HUES48 (cell line): ENCODE data around the gene PI4K2B.
"Not testable (repeated sequence)": the region's sequence is repeated elsewhere in the genome, so short reads cannot be mapped to it uniquely, and the experiment has no call there.

Experiments used
- H3K27ac ChIP-seq: one replicate; pipeline ENCODE4 v1.7.0; 2013; ENCODE audit warnings: low read depth, low read length, inconsistent platforms
- H3K27me3 ChIP-seq: 2 replicates; pipeline ENCODE4 v1.6.1; 2013; ENCODE audit warnings: mild to moderate bottlenecking, low read length; ENCODE audit not compliant: control insufficient read depth, insufficient read depth
- H3K36me3 ChIP-seq: 2 replicates; pipeline ENCODE4 v1.6.1; 2013; ENCODE audit warnings: low read length; ENCODE audit not compliant: control insufficient read depth, insufficient read depth
- H3K4me1 ChIP-seq: 2 replicates; pipeline ENCODE4 v1.6.1; 2013; ENCODE audit warnings: mild to moderate bottlenecking, low read length; ENCODE audit not compliant: control insufficient read depth, insufficient read depth
- H3K4me3 ChIP-seq: 2 replicates; pipeline ENCODE4 v1.5.1; 2013; ENCODE audit warnings: mild to moderate bottlenecking, low read depth, low read length
- H3K9ac ChIP-seq: 2 replicates; pipeline ENCODE4 v1.6.1; 2013; ENCODE audit warnings: mild to moderate bottlenecking, low read depth, low read length, moderate library complexity
- H3K9me3 ChIP-seq: 2 replicates; pipeline ENCODE4 v1.6.1; 2013; ENCODE audit warnings: low read length; ENCODE audit not compliant: control insufficient read depth, insufficient read depth

The PI4K2B gene

GRCh38 chr4:25233737-25234389, at the start of gene PI4K2B:
Gene PI4K2B, plus strand, starts transcription at chr4:25234033. Its CDS starts 131 bp downstream, at chr4:25234164.
- Histone ChIP-seq H3K4me3 (peak within 1 kb of the TSS; percentile 93), H3K36me3 (no peaks in the 10 kb centered on the region), H3K27me3 (0 out of 2 replicates have a peak, but pooled peaks cover 7% of the 10 kb centered on the region), H3K9ac (peak within 1 kb of the TSS; percentile 90), H3K4me1 (peaks cover 11% of the 10 kb centered on the region), H3K27ac (peak within 1 kb of the TSS; percentile 78), H3K9me3 (peaks cover 14% of the 10 kb centered on the region)

- no peak overlapping the region for H3K27ac ChIP-seq
- H3K27me3 ChIP-seq, result no peaks in the 10 kb centered on the region
- no peaks in the 10 kb centered on the region for H3K4me1 ChIP-seq
Observed at GRCh38 chr4:25184056-25184455, 49.8 kb upstream of the PI4K2B start.

GRCh38 chr4:25190407-25190806, 43.4 kb upstream of the PI4K2B start:
- Histone ChIP-seq H3K36me3 (no peaks in the 10 kb centered on the region), H3K4me1 (no peaks in the 10 kb centered on the region), H3K27me3 (no peaks in the 10 kb centered on the region), H3K4me3 (no peak overlapping the region), H3K27ac (no peak overlapping the region), H3K9me3 (no peaks in the 10 kb centered on the region), H3K9ac (no peak overlapping the region)

More at GRCh38 chr4:25184056-25184455, 49.8 kb upstream of the PI4K2B start:
- Histone ChIP-seq H3K9me3 (no peaks in the 10 kb centered on the region), H3K9ac (no peak overlapping the region), H3K36me3 (no peaks in the 10 kb centered on the region), H3K4me3 (no peak overlapping the region)

- Histone ChIP-seq H3K27me3 (no peaks in the 10 kb centered on the region), H3K36me3 (no peaks in the 10 kb centered on the region), H3K4me3 (no peak overlapping the region), H3K4me1 (peaks cover 3% of the 10 kb centered on the region; the same call in 1 of the 2 replicates), H3K9ac (no peak overlapping the region), H3K27ac (no peak overlapping the region), H3K9me3 (no peaks in the 10 kb centered on the region)
Observed at GRCh38 chr4:25198713-25199112, 35.1 kb upstream of the PI4K2B start.

GRCh38 chr4:25207997-25208396, 25.8 kb upstream of the PI4K2B start:
- Histone ChIP-seq H3K9ac (no peak overlapping the region), H3K4me3 (no peak overlapping the region), H3K36me3 (no peaks in the 10 kb centered on the region), H3K27me3 (no peaks in the 10 kb centered on the region), H3K4me1 (peaks cover 14% of the 10 kb centered on the region), H3K9me3 (no peaks in the 10 kb centered on the region), H3K27ac (no peak overlapping the region)

- no peaks in the 10 kb centered on the region for H3K36me3 ChIP-seq
- H3K4me3 ChIP-seq, result peak overlapping the region; percentile 16; the same call in 1 of the 2 replicates
- no peak overlapping the region for H3K9ac ChIP-seq
- H3K27ac ChIP-seq, result no peak overlapping the region
- no peaks in the 10 kb centered on the region for H3K9me3 ChIP-seq
- peaks cover 14% of the 10 kb centered on the region for H3K4me1 ChIP-seq
- no peaks in the 10 kb centered on the region for H3K27me3 ChIP-seq
Observed at GRCh38 chr4:25209702-25210101, 24.1 kb upstream of the PI4K2B start.

GRCh38 chr4:25211721-25212120, 22.1 kb upstream of the PI4K2B start:
- no peak overlapping the region for H3K27ac ChIP-seq
- H3K27me3 ChIP-seq, result no peaks in the 10 kb centered on the region

GRCh38 chr4:25212822-25213221, 21.0 kb upstream of the PI4K2B start:
- no peak overlapping the region for H3K4me3 ChIP-seq
- no peaks in the 10 kb centered on the region for H3K36me3 ChIP-seq
- no peaks in the 10 kb centered on the region for H3K9me3 ChIP-seq
- H3K4me1 ChIP-seq, result peaks cover 17% of the 10 kb centered on the region
- H3K9ac ChIP-seq, result no peak overlapping the region
- H3K27me3 ChIP-seq, result no peaks in the 10 kb centered on the region
- H3K27ac ChIP-seq, result no peak overlapping the region

More at GRCh38 chr4:25211721-25212120, 22.1 kb upstream of the PI4K2B start:
- Histone ChIP-seq H3K4me3 (no peak overlapping the region), H3K4me1 (peaks cover 17% of the 10 kb centered on the region), H3K9me3 (no peaks in the 10 kb centered on the region), H3K9ac (no peak overlapping the region), H3K36me3 (no peaks in the 10 kb centered on the region)

GRCh38 chr4:25213347-25213979, 20.4 kb upstream of the PI4K2B start:
- no peaks in the 10 kb centered on the region for H3K27me3 ChIP-seq
- H3K27ac ChIP-seq, result no peak overlapping the region
- H3K9ac ChIP-seq, result no peak overlapping the region
- no peak overlapping the region for H3K4me3 ChIP-seq
- no peaks in the 10 kb centered on the region for H3K36me3 ChIP-seq
- H3K9me3 ChIP-seq, result no peaks in the 10 kb centered on the region
- peaks cover 17% of the 10 kb centered on the region for H3K4me1 ChIP-seq

- not testable (repeated sequence) for H3K9me3 ChIP-seq
Observed at GRCh38 chr4:25214750-25215149, 19.1 kb upstream of the PI4K2B start.

GRCh38 chr4:25215511-25215910, 18.3 kb upstream of the PI4K2B start:
- H3K4me1 ChIP-seq, result peaks cover 7% of the 10 kb centered on the region; the same call in 1 of the 2 replicates
- no peaks in the 10 kb centered on the region for H3K36me3 ChIP-seq
- no peaks in the 10 kb centered on the region for H3K27me3 ChIP-seq
- no peak overlapping the region for H3K4me3 ChIP-seq
- H3K27ac ChIP-seq, result no peak overlapping the region
- H3K9ac ChIP-seq, result no peak overlapping the region
- no peaks in the 10 kb centered on the region for H3K9me3 ChIP-seq

More at GRCh38 chr4:25214750-25215149, 19.1 kb upstream of the PI4K2B start:
- peaks cover 14% of the 10 kb centered on the region for H3K4me1 ChIP-seq
- H3K4me3 ChIP-seq, H3K27me3 ChIP-seq, H3K27ac ChIP-seq, H3K9ac ChIP-seq, H3K36me3 ChIP-seq: not testable (repeated sequence)
